Ovary (tissue), 9 donors: ENCODE measurements around the gene GPR150. TPM values are rescaled to one million over a fixed set of nuclear protein-coding genes. Genes with fewer than 3 reads are reported as not detected.
A peak's percentile ranks its signal among the peaks of the same experiment; 100 is the strongest.
"Not testable (repeated sequence)": the region's sequence is repeated elsewhere in the genome, so short reads cannot be mapped to it uniquely, and the experiment has no call there.

Source experiments
- DNase-seq, 5 donors: peaks; one replicate each; pipeline ENCODE4 v3.0.0-alpha.2; 2019 to 2020
- H3K27ac ChIP-seq, 2 donors: fragments of 200-600 bp; one replicate each; pipeline versions ENCODE4 v1.5.1 to v1.8.0; 2019 to 2022
- H3K27me3 ChIP-seq: fragments of 200-600 bp; one replicate; pipeline ENCODE4 v1.8.0; 2022
- H3K36me3 ChIP-seq: fragments of 200-600 bp; sonication (generic); one replicate; pipeline ENCODE4 v1.5.1; 2019
- H3K4me1 ChIP-seq: one replicate; pipeline ENCODE4 v1.8.1; 2013; ENCODE audit warnings: mild to moderate bottlenecking, moderate library complexity; ENCODE audit not compliant: insufficient read depth
- H3K4me3 ChIP-seq: fragments of 200-600 bp; sonication (generic); one replicate; pipeline ENCODE4 v1.5.1; 2017
- H3K9me3 ChIP-seq, 2 donors: fragments of 200-600 bp in 1 of 2; sonication (generic) in 1 of 2; one replicate each; pipeline versions ENCODE4 v1.5.1 to v1.8.1; 2013 to 2019; ENCODE audit warnings: mild to moderate bottlenecking in 1 of 2, moderate library complexity in 1 of 2
- EP300 ChIP-seq: sonication (generic); formaldehyde crosslinking; IDR thresholded peaks from one replicate; pipeline ENCODE4 v1.6.1; 2017; ENCODE audit warnings: antibody characterized with exemption
- POLR2A ChIP-seq: fragments of 450-650 bp; IDR thresholded peaks from one replicate; pipeline ENCODE4 v1.6.1; 2017; ENCODE audit warnings: antibody characterized with exemption, mild to moderate bottlenecking, moderate library complexity
- WGBS, 3 donors: extraction: QIAGEN DNeasy Blood & Tissue Kit in 1 of 3; methylation state at CpG; one replicate each; pipeline versions ENCODE4 v1.1.5 to v1.1.7; 2013 to 2017; 5-methylcytosine and 5-hydroxymethylcytosine counted together
- intact Hi-C, 4 donors: fragments of 100-400 bp; cut with DNase I; formaldehyde crosslinking; loops; one replicate each; pipeline versions ENCODE4 v1.11.0 to v1.15.1; 2022 to 2023
- polyA plus RNA-seq, 2 donors: library from polyadenylated mRNA; stranded (reverse); fragments of 200-250 nt in 1 of 2; fragments of 350-450 nt in 1 of 2; fragmentation: Illumina TruSeq in 1 of 2; extraction: RNeasy Lipid Tissue Mini Kit (QIAGEN cat#74804) in 1 of 2; gene quantifications; one replicate each; pipeline ENCODE4 v1.2.3, GENCODE V29; 2013 to 2014
- total RNA-seq, 7 donors: library from RNA; depleted of rRNA in 2 of 7; stranded (reverse); fragments of >200 nt in 2 of 7; fragmentation: NEBNext Ultra II Directional in 3 of 7; extraction: Animal tissue kit (Norgen Biotek cat#: 25700) in 3 of 7; gene quantifications; one replicate each; pipeline versions ENCODE4 v1.1.0 to v1.2.4, GENCODE V29; 2016 to 2023
- TF ChIP-seq, protein P1 (sequence below), 3 donors: fragments of 450-650 bp in 2 of 3; fragments of 200-600 bp in 1 of 3; IDR thresholded peaks; one replicate each; pipeline versions ENCODE4 v1.5.1 to v1.8.0; 2016 to 2022; ENCODE audit warnings: antibody characterized with exemption in 3 of 3, mild to moderate bottlenecking in 1 of 3
- donor health status: DM: no; HTN: no; CAD: no; lungs with moderate emphysema.
- donor health status: DM: no; HTN: no; CAD: no.
- donor health status: Bipolar disorder and iron deficiency.
- donor health status: DM: yes; HTN: yes; CAD: no.
- donor health status: DM: no; HTN: no; CAD: no.
- donor health status: DM: yes; HTN: yes; CAD: no.

The GPR150 gene
- total and polyA plus RNA-seq, 9 donors: 0.05 to 0.50 (median 0.10) TPM; not detected in 4

- 9 to 13% (median 11%) methylated on average over 4 of the region's 4 CpGs for WGBS, 3 donors
- intact Hi-C loops: loop anchor here (5.0 to 10.0 kb wide), 6 partner anchors 88 to 1520 kb away; partner anchors contain the start of gene RHOBTB3 (in 2 of the 4)
Observed at GRCh38 chr5:95644351-95645042, 24.6 kb downstream of the GPR150 start.

DNA sequence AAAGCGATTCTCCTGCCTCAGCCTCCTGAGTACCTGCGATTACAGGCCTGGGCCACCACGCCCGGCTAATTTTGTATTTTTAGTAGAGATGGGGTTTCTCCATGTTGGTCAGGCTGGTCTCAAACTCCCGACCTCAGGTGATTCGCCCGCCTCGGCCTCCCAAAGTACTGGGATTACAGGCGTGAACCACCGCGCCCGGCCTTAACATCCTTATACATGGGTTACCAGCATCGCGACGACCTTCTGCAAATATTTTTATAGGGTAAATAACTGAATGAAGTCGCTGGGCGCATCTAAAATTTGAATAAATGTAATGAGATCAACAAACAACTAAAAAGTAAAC, 26.3 kb downstream of the GPR150 start:
- not testable (repeated sequence) for DNase-seq, H3K36me3 ChIP-seq, H3K9me3 ChIP-seq, H3K4me1 ChIP-seq, H3K27me3 ChIP-seq
- WGBS, 3 donors: 75 to 87% (median 81%) methylated on average over 17 of the region's 17 CpGs
- peak overlapping the region; percentile 59 to 92 for H3K27ac ChIP-seq
- intact Hi-C loops: loop anchor here in 3 of 4 donors (5.0 to 10.0 kb wide), 6 partner anchors 86 to 1519 kb away; partner anchors contain the start of gene RHOBTB3 (in 2 of the 3)
- peak overlapping the region; percentile 60 for H3K4me3 ChIP-seq

More at GRCh38 chr5:95644351-95645042, 24.6 kb downstream of the GPR150 start:
- Histone ChIP-seq H3K27me3 (no peaks in the 10 kb centered on the region), H3K4me3 (no peak overlapping the region), H3K9me3 (no peaks in the 10 kb centered on the region), H3K27ac (peak overlapping the region in 1 of 2 donors; percentile 45), H3K4me1 (no peaks in the 10 kb centered on the region), H3K36me3 (no peaks in the 10 kb centered on the region)
- no peak for TF ChIP-seq EP300
- TF ChIP-seq, protein P1, sequence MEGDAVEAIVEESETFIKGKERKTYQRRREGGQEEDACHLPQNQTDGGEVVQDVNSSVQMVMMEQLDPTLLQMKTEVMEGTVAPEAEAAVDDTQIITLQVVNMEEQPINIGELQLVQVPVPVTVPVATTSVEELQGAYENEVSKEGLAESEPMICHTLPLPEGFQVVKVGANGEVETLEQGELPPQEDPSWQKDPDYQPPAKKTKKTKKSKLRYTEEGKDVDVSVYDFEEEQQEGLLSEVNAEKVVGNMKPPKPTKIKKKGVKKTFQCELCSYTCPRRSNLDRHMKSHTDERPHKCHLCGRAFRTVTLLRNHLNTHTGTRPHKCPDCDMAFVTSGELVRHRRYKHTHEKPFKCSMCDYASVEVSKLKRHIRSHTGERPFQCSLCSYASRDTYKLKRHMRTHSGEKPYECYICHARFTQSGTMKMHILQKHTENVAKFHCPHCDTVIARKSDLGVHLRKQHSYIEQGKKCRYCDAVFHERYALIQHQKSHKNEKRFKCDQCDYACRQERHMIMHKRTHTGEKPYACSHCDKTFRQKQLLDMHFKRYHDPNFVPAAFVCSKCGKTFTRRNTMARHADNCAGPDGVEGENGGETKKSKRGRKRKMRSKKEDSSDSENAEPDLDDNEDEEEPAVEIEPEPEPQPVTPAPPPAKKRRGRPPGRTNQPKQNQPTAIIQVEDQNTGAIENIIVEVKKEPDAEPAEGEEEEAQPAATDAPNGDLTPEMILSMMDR (IDR thresholded peaks at IDR 0.05): peak; percentile 61 to 79 (median 69)
- peak in 4 of 5 donors; percentile 33 to 62 (median 38) for DNase-seq

DNA sequence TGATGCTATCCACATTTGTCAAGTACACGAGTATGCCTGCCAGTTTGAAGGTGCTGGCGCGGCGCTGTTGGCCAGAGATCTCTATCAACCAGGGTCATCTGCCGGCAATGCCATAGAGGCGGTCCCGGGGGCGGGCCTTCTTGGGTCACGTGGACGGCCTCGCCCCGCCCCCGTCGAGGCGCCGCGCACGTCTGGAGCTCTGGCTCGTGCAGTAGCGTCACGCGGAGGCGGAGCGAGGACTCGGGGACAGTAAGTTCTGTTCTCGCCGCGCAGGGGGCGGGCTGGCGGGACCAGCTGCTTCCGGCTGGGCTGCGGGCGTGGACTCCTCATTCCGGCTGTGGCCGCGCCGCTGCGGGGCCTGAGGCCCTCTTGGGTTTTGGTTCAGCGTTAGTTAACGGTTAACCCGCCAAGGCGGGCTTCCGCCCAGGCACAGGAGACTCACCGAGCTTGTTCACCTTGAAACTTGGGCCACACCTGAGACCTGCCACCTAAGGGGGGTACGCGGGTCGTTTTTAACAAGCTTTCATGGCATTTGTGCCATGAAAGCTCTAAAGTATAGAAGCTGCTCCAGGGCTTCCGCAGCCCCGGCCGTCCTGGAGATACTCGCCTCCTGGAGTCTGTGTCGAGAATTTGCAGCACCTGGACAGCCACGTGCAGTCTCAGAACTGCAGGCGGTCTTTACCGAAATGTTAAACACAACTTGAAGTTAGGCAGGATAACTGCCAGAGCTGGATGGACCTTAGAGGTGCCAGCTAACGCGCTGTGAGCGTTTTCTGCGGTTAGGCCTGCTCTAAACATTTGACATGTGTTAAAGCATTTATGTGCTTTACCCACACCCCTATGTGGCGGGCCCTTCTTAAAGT, 26.9 kb downstream of the GPR150 start, which contains the start of gene RFESD:
TSS of gene RFESD (plus strand) at position 209 of the 863 bp plus-strand sequence. CDS start 5,495 bp downstream, outside the sequence.
- Histone ChIP-seq H3K4me1 (no peaks in the 10 kb centered on the region), H3K36me3 (no peaks in the 10 kb centered on the region), H3K9me3 (no peaks in the 10 kb centered on the region), H3K27me3 (no peaks in the 10 kb centered on the region), H3K27ac (peak within 1 kb of the TSS; percentile 86 to 92), H3K4me3 (peak within 1 kb of the TSS; percentile 60)
- 1% methylated on average over 51 to 60 of the region's 60 CpGs for WGBS, 3 donors
- DNase-seq: peak; percentile 97 to 100 (median 99)
- intact Hi-C loops: loop anchor here in 3 of 4 donors (5.0 to 10.0 kb wide), 6 partner anchors 86 to 1518 kb away; partner anchors contain the start of gene RHOBTB3 (in 2 of the 3)
- TF ChIP-seq POLR2A (peak; percentile 93), EP300 (peak; percentile 98)
- TF ChIP-seq, protein P1 (IDR thresholded peaks at IDR 0.05): peak in 2 of 3 donors; percentile 28 to 37

DNA sequence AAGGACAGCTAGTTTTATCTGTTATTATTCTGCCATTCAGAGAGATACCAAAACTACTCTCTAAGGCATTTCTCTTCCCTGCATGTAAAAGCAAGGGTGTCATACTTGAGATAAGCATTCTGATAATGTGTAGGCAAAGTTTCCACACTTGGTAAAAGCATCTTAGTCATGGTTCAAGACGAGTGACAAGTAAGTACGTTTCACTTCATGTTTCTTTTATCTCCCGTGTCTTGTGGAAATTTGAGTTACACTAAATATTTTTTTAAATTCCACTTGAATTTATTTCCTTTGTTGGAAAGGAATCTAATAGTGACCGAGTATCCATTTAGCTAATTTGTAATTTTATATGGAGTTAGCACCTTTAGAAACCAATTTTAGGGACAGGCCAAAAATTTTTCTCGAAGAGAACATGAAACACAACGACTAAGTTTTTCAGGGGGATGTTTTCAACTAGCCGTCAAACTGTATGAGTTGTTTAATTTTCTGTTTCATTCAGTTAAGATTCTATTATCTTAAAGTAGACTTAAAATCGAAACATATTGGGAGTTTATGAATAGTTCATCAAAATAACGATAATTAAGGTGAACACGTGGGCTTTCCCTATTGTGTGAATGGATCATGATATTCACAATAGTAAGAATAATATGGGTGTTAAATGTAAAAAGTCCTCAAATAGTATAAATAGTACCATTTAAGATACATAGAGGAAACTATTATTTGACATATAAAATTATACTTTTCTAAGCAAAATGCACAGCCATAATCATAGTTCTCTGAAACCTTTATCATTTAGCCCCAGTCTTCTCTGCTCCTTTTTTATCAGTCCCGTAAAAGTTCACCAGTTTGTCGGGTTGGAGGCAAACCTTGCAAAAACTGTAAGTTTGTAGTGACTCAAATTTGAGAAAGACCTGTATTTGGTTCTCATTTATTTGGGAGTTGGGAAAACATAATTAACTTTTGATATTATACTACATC, 28.3 kb downstream of the GPR150 start:
- intact Hi-C loops: loop anchor here in 3 of 4 donors (5.0 to 10.0 kb wide), 6 partner anchors 84 to 1517 kb away; partner anchors contain the start of gene RHOBTB3 (in 2 of the 3)
- WGBS, 3 donors: 79 to 87% (median 86%) methylated on average over 12 of the region's 12 CpGs

More for the DNA sequence above, 28.3 kb downstream of the GPR150 start:
- Histone ChIP-seq H3K4me1 (no peaks in the 10 kb centered on the region), H3K4me3 (no peak overlapping the region), H3K9me3 (no peaks in the 10 kb centered on the region), H3K27me3 (no peaks in the 10 kb centered on the region), H3K36me3 (no peaks in the 10 kb centered on the region), H3K27ac (no peak overlapping the region)
- TF ChIP-seq, protein P1 (IDR thresholded peaks at IDR 0.05): no peak
- TF ChIP-seq POLR2A (no peak), EP300 (no peak)
- DNase-seq: no peak
